GM23338 (cell line): Measurements from ENCODE around the gene RABL3. TPM values are rescaled to one million over a fixed set of nuclear protein-coding genes. Genes with fewer than 3 reads are reported as not detected.

ENCODE experiments used
- ATAC-seq: fragments of 200-7000 bp; cut with Tn5 transposase; 3 replicates; pipeline ENCODE4 v1.9.1; 2020
- DNase-seq: peaks from one replicate; pipeline ENCODE4 v3.0.0-alpha.2; 2015; ENCODE audit warnings: low spot score
- H2AFZ ChIP-seq: fragments of 200-600 bp; sonication (generic); 2 replicates; pipeline ENCODE4 v1.8.0; 2016; ENCODE audit warnings: antibody characterized with exemption, mild to moderate bottlenecking, moderate library complexity
- H3F3A ChIP-seq: fragments of 200-600 bp; sonication (generic); replicated peaks from 2 replicates; pipeline ENCODE4 v1.8.0; 2017; ENCODE audit warnings: antibody characterized with exemption, mixed run types, low read depth
- H3K27ac ChIP-seq: fragments of 200-600 bp; sonication (generic); 2 replicates; pipeline ENCODE4 v1.6.1; 2016; ENCODE audit warnings: low read depth
- H3K27me3 ChIP-seq: fragments of 200-600 bp; sonication (generic); 2 replicates; pipeline ENCODE4 v1.8.0; 2016; ENCODE audit warnings: mild to moderate bottlenecking, mixed run types, moderate library complexity; ENCODE audit not compliant: insufficient read depth
- H3K36me3 ChIP-seq: fragments of 200-600 bp; sonication (generic); 2 replicates; pipeline ENCODE4 v1.8.0; 2016; ENCODE audit warnings: mild to moderate bottlenecking; ENCODE audit not compliant: insufficient read depth
- H3K4me1 ChIP-seq: fragments of 200-600 bp; sonication (generic); 2 replicates; pipeline ENCODE4 v1.8.0; 2016; ENCODE audit warnings: mild to moderate bottlenecking, moderate library complexity; ENCODE audit not compliant: insufficient read depth
- H3K4me2 ChIP-seq: fragments of 200-600 bp; sonication (generic); 2 replicates; pipeline ENCODE4 v1.7.1; 2017; ENCODE audit warnings: mixed run types
- H3K4me3 ChIP-seq: fragments of 200-600 bp; sonication (generic); 2 replicates; pipeline ENCODE4 v1.6.1; 2016; ENCODE audit warnings: mixed run types
- H3K79me2 ChIP-seq: fragments of 200-600 bp; sonication (generic); replicated peaks from 2 replicates; pipeline ENCODE4 v1.8.0; 2017; ENCODE audit warnings: mild to moderate bottlenecking; ENCODE audit not compliant: insufficient read depth
- H3K9me2 ChIP-seq: fragments of 200-600 bp; sonication (generic); 2 replicates; pipeline ENCODE4 v1.8.0; 2017; ENCODE audit not compliant: insufficient read depth
- H4K20me1 ChIP-seq: fragments of 200-600 bp; sonication (generic); replicated peaks from 2 replicates; pipeline ENCODE4 v1.8.0; 2017; ENCODE audit warnings: mild to moderate bottlenecking; ENCODE audit not compliant: insufficient read depth
- H3K27ac Mint-ChIP-seq: 2 replicates; pipeline ENCODE4 v1.8.0; 2020; ENCODE audit warnings: inconsistent platforms, mild to moderate bottlenecking, moderate library complexity, mixed read lengths
- H3K27me3 Mint-ChIP-seq: 3 replicates; pipeline ENCODE4 v1.8.0; 2022; ENCODE audit warnings: low read depth, mild to moderate bottlenecking, moderate library complexity, mixed read lengths, inconsistent platforms; ENCODE audit not compliant: insufficient read depth, poor library complexity
- H3K36me3 Mint-ChIP-seq: 3 replicates; pipeline ENCODE4 v1.8.0; 2021; ENCODE audit warnings: low read depth, mild to moderate bottlenecking, inconsistent platforms, moderate library complexity, mixed read lengths
- H3K4me1 Mint-ChIP-seq: 3 replicates; pipeline ENCODE4 v1.8.0; 2020; ENCODE audit warnings: mild to moderate bottlenecking, inconsistent platforms, mixed read lengths
- H3K4me3 Mint-ChIP-seq: 3 replicates; pipeline ENCODE4 v1.8.0; 2021; ENCODE audit warnings: moderate library complexity, mild to moderate bottlenecking, inconsistent platforms, mixed read lengths
- H3K9me3 Mint-ChIP-seq: 3 replicates; pipeline ENCODE4 v1.8.0; 2020; ENCODE audit warnings: moderate library complexity, mild to moderate bottlenecking, inconsistent platforms, mixed read lengths
- CTCF ChIP-seq, 2 experiments: fragments of 200-600 bp in 1 of 2; sonication (generic) in 1 of 2; conservative IDR thresholded peaks; 2 replicates each; pipeline versions ENCODE4 v1.5.1 to v1.6.1; 2016 to 2017; ENCODE audit warnings: antibody characterized with exemption in 2 of 2, low read depth in 2 of 2, mild to moderate bottlenecking in 2 of 2, moderate library complexity in 1 of 2
- NANOG ChIP-seq: IDR thresholded peaks from 2 replicates; pipeline ENCODE4 v1.6.1; 2016; ENCODE audit warnings: antibody characterized with exemption, borderline replicate concordance
- POLR2AphosphoS5 ChIP-seq: IDR thresholded peaks from 2 replicates; pipeline ENCODE4 v1.6.1; 2016; ENCODE audit warnings: antibody characterized with exemption, low read depth
- REST ChIP-seq: IDR thresholded peaks from one replicate; pipeline ENCODE4 v1.6.1; 2018; ENCODE audit warnings: antibody characterized with exemption; ENCODE audit not compliant: unreplicated experiment
- STAT1 ChIP-seq: IDR thresholded peaks from one replicate; pipeline ENCODE4 v1.6.1; 2016; ENCODE audit warnings: antibody characterized with exemption; ENCODE audit not compliant: unreplicated experiment
- polyA plus RNA-seq: library from polyadenylated mRNA; unstranded; fragments of >200 nt; fragmentation: Nextera tagmentation; extraction: Ambion mirVana; gene quantifications from 2 replicates; pipeline ENCODE4 v1.2.1, GENCODE V29; 2016
- total RNA-seq: library from RNA; depleted of rRNA; stranded (reverse); fragments of >200 nt; shearing (Covaris generic); gene quantifications from 2 replicates; pipeline ENCODE4 v1.2.3, GENCODE V29; 2014

Gene RABL3
- total and polyA plus RNA-seq, 2 experiments from 2014 or later = 7.8 to 9.8 TPM

GRCh38 chr3:120765830-120766493 is 23.6 kb upstream of the RABL3 start (continued):
- TF ChIP-seq REST (no peak), CTCF (conservative IDR thresholded peaks at IDR 0.05; ENCODE audit: low read depth in 2 of 2) (no peak), POLR2AphosphoS5 (no peak)

GRCh38 chr3:120764206-120764605 is 21.9 kb upstream of the RABL3 start:
- peaks cover 68% of the 10 kb centered on the region for H3K4me1 Mint-ChIP-seq
- peaks cover 12% of the 10 kb centered on the region for H3K36me3 Mint-ChIP-seq
- peak overlapping the region; percentile 84 for H3K27ac Mint-ChIP-seq

More at GRCh38 chr3:120764206-120764605, 21.9 kb upstream of the RABL3 start:
- Histone ChIP-seq H3K4me3 (no peak overlapping the region), H3K36me3 (no peaks in the 10 kb centered on the region), H3F3A (no peaks in the 10 kb centered on the region), H3K4me2 (peak overlapping the region; percentile 6), H3K79me2 (peaks cover 100% of the 10 kb centered on the region), H4K20me1 (peaks cover 14% of the 10 kb centered on the region), H3K27me3 (no peaks in the 10 kb centered on the region), H3K4me1 (peaks cover 28% of the 10 kb centered on the region), H3K27ac (no peak overlapping the region; the same call in 1 of the 2 replicates), H3K9me2 (no peaks in the 10 kb centered on the region), H2AFZ (no peak overlapping the region)
- peaks cover 3% of the 10 kb centered on the region for H3K27me3 Mint-ChIP-seq
- TF ChIP-seq NANOG (no peak), STAT1 (no peak), REST (no peak), CTCF (conservative IDR thresholded peaks at IDR 0.05; ENCODE audit: low read depth in 2 of 2) (no peak)
- DNase-seq (no peak), ATAC-seq (peak; percentile 91)
- H3K4me3 Mint-ChIP-seq = peak overlapping the region; percentile 11; the same call in 1 of the 3 replicates
- no peaks in the 10 kb centered on the region for H3K9me3 Mint-ChIP-seq
